ENCODE results near the gene EMC9.
A peak's percentile ranks its signal among the peaks of the same experiment; 100 is the strongest.

The EMC9 gene

GRCh38 chr14:24150061-24150460 lies 8.7 kb upstream of the EMC9 start:
- Histone ChIP-seq H3K4me1 (peaks cover 22% of the 10 kb centered on the region), H3K4me3 (no peak overlapping the region), H3K9ac (no peak overlapping the region), H4K20me1 (peaks cover 20% of the 10 kb centered on the region), H3K27ac (no peak overlapping the region), H3K27me3 (no peaks in the 10 kb centered on the region), H3K36me3 (peaks cover 66% of the 10 kb centered on the region), H3K4me2 (no peak overlapping the region), H3K9me3 (no peaks in the 10 kb centered on the region)
- TF ChIP-seq Cebpa-rat (IDR thresholded peaks at IDR 0.05) = no peak

- no peak overlapping the region for H3K4me2 ChIP-seq
- H3K9ac ChIP-seq = peak overlapping the region; percentile 41; the same call in 1 of the 2 replicates
- H3K27me3 ChIP-seq = no peaks in the 10 kb centered on the region
- no peaks in the 10 kb centered on the region for H3K9me3 ChIP-seq
- no peak for TF ChIP-seq Cebpa-rat (IDR thresholded peaks at IDR 0.05)
- H4K20me1 ChIP-seq = peaks cover 20% of the 10 kb centered on the region
- H3K27ac ChIP-seq = no peak overlapping the region
- peaks cover 66% of the 10 kb centered on the region for H3K36me3 ChIP-seq
- H3K4me3 ChIP-seq = no peak overlapping the region
- H3K4me1 ChIP-seq = peaks cover 28% of the 10 kb centered on the region
Observed at GRCh38 chr14:24149302-24149969, 8.0 kb upstream of the EMC9 start.

- H3K9me3 ChIP-seq = no peaks in the 10 kb centered on the region
- peak overlapping the region; percentile 92 for H3K9ac ChIP-seq
- TF ChIP-seq Cebpa-rat (IDR thresholded peaks at IDR 0.05) = no peak
- H3K36me3 ChIP-seq = peaks cover 68% of the 10 kb centered on the region
- H3K27ac ChIP-seq = peak overlapping the region; percentile 89
- peak overlapping the region; percentile 100 for H3K4me3 ChIP-seq
- peaks cover 43% of the 10 kb centered on the region for H3K4me1 ChIP-seq
- peak overlapping the region; percentile 99 for H3K4me2 ChIP-seq
- H4K20me1 ChIP-seq = peaks cover 20% of the 10 kb centered on the region
- no peaks in the 10 kb centered on the region for H3K27me3 ChIP-seq
Observed at GRCh38 chr14:24147761-24148428, 6.5 kb upstream of the EMC9 start.

GRCh38 chr14:24146978-24147760 lies 5.8 kb upstream of the EMC9 start, which contains the start of gene RNF31:
TSS of gene RNF31 (plus strand) at chr14:24147498. CDS start at chr14:24147699, 201 bp downstream.
- peak within 1 kb of the TSS; percentile 100 for H3K4me3 ChIP-seq
- H3K27ac ChIP-seq = peak within 1 kb of the TSS; percentile 89
- H3K9me3 ChIP-seq = no peaks in the 10 kb centered on the region
- H3K4me2 ChIP-seq = peak within 1 kb of the TSS; percentile 99
- H3K36me3 ChIP-seq = peaks cover 65% of the 10 kb centered on the region
- H3K4me1 ChIP-seq = peaks cover 50% of the 10 kb centered on the region
- peak within 1 kb of the TSS; percentile 92 for H3K9ac ChIP-seq
- no peaks in the 10 kb centered on the region for H3K27me3 ChIP-seq
- no peak for TF ChIP-seq Cebpa-rat (IDR thresholded peaks at IDR 0.05)
- H4K20me1 ChIP-seq = peaks cover 20% of the 10 kb centered on the region

- H3K9ac ChIP-seq = peak within 1 kb of the TSS; percentile 92
- H3K36me3 ChIP-seq = peaks cover 58% of the 10 kb centered on the region
- peak within 1 kb of the TSS; percentile 100 for H3K4me3 ChIP-seq
- peaks cover 20% of the 10 kb centered on the region for H4K20me1 ChIP-seq
- H3K27ac ChIP-seq = peak within 1 kb of the TSS; percentile 89
- TF ChIP-seq Cebpa-rat (IDR thresholded peaks at IDR 0.05) = no peak
- peak within 1 kb of the TSS; percentile 99 for H3K4me2 ChIP-seq
- H3K9me3 ChIP-seq = no peaks in the 10 kb centered on the region
- no peaks in the 10 kb centered on the region for H3K27me3 ChIP-seq
- peaks cover 54% of the 10 kb centered on the region for H3K4me1 ChIP-seq
Observed at GRCh38 chr14:24146453-24146977, 5.1 kb upstream of the EMC9 start, which contains the start of gene PSME2. TSS of gene PSME2 (minus strand) at chr14:24146610. CDS start at chr14:24146581, 29 bp downstream.

GRCh38 chr14:24145690-24146452 lies 4.5 kb upstream of the EMC9 start:
- Histone ChIP-seq H3K27me3 (no peaks in the 10 kb centered on the region), H3K4me1 (peaks cover 54% of the 10 kb centered on the region), H3K9ac (peak overlapping the region; percentile 90), H3K27ac (peak overlapping the region; percentile 88), H3K36me3 (peaks cover 52% of the 10 kb centered on the region), H3K9me3 (no peaks in the 10 kb centered on the region), H3K4me2 (peak overlapping the region; percentile 92), H4K20me1 (peaks cover 20% of the 10 kb centered on the region), H3K4me3 (peak overlapping the region; percentile 100)
- no peak for TF ChIP-seq Cebpa-rat (IDR thresholded peaks at IDR 0.05)

GRCh38 chr14:24145219-24145618 lies 3.8 kb upstream of the EMC9 start:
- no peaks in the 10 kb centered on the region for H3K9me3 ChIP-seq
- peaks cover 45% of the 10 kb centered on the region for H3K36me3 ChIP-seq
- peak overlapping the region; percentile 92 for H3K4me2 ChIP-seq
- peaks cover 26% of the 10 kb centered on the region for H4K20me1 ChIP-seq
- no peak overlapping the region for H3K27ac ChIP-seq
- H3K4me3 ChIP-seq = peak overlapping the region; percentile 100
- peaks cover 58% of the 10 kb centered on the region for H3K4me1 ChIP-seq
- H3K27me3 ChIP-seq = no peaks in the 10 kb centered on the region
- H3K9ac ChIP-seq = peak overlapping the region; percentile 90; the same call in 1 of the 2 replicates
- TF ChIP-seq Cebpa-rat (IDR thresholded peaks at IDR 0.05) = no peak

GRCh38 chr14:24144451-24144850 lies 3.1 kb upstream of the EMC9 start:
- H3K4me2 ChIP-seq = peak overlapping the region; percentile 92
- H3K4me3 ChIP-seq = no peak overlapping the region
- TF ChIP-seq Cebpa-rat (IDR thresholded peaks at IDR 0.05) = no peak
- H3K9me3 ChIP-seq = no peaks in the 10 kb centered on the region
- H4K20me1 ChIP-seq = peaks cover 34% of the 10 kb centered on the region
- H3K4me1 ChIP-seq = peaks cover 65% of the 10 kb centered on the region
- H3K27me3 ChIP-seq = no peaks in the 10 kb centered on the region
- no peak overlapping the region for H3K9ac ChIP-seq
- peaks cover 41% of the 10 kb centered on the region for H3K36me3 ChIP-seq
- H3K27ac ChIP-seq = no peak overlapping the region

- Histone ChIP-seq H4K20me1 (peaks cover 35% of the 10 kb centered on the region), H3K4me3 (no peak overlapping the region), H3K9ac (peak overlapping the region; percentile 30; the same call in 1 of the 2 replicates), H3K27me3 (no peaks in the 10 kb centered on the region), H3K27ac (no peak overlapping the region), H3K9me3 (no peaks in the 10 kb centered on the region), H3K4me2 (peak overlapping the region; percentile 59), H3K4me1 (peaks cover 70% of the 10 kb centered on the region), H3K36me3 (peaks cover 41% of the 10 kb centered on the region)
- TF ChIP-seq Cebpa-rat (IDR thresholded peaks at IDR 0.05) = no peak
Observed at GRCh38 chr14:24143511-24143910, 2.1 kb upstream of the EMC9 start.

All from BLaER1 (cell line).